Effector CD4-positive, alpha-beta T cell (primary cell): Measurements from ENCODE around the gene CAB39.
A peak's percentile ranks its signal among the peaks of the same experiment; 100 is the strongest.

ENCODE experiments used
- DNase-seq: peaks from one replicate; pipeline ENCODE4 v3.0.0-alpha.2; 2020
- total RNA-seq: gene quantifications from one replicate; lab custom pipeline; 2026; lab: John Stamatoyannopoulos, UW

Gene CAB39
- total RNA-seq, result 168 reads per million, percentile 90 among the genes with 10 or more reads in this experiment

DNA sequence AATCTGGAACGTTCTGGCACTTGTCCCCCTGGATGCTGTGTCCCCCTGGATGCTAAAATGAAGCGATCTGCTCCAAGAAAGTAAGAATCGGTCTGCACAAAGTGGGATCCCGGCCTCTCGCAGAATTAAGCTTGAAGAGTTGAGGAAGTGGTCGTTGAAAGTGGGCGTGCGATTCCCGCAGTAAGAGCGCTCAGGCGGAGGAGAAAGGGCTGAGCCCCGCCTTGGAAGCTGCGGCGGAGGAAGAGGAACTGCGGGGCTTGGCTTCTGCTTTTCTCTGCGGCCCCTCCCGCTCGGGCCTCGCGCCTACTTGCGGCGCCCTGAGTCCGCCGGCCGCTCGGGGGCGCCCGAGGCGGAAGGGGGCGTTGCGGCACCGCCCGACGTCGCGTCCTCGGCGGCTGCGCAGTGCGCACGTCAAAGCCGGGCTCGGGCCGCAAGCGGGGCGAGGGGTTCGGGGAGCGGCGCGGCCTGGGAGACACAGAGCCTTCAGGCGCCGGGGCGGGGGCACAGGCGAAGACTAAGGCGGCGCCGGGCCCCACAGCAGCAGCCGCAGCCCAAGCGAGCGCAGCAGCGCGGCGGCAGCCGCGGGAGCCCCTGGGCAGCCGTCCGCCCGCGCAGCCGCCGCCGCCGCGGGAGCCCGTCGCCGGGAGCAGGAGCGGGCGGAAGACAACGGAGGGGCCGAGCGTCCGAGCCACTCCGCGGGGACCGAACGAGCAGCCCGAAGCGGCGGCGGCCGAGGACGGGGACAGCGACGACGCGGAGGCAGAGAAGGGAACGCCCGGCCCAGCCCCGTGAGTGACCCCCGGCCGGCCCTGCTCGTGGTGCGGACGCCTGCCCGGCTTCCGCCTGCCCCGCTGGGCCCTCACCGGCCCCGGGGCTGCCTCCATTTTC, at the start of gene CAB39:
Gene CAB39, plus strand, starts transcription at position 400 of the 888 bp plus-strand sequence. CDS start 47,160 bp downstream, outside the sequence.
- DNase-seq, result peak; percentile 81

- no peak for DNase-seq
Observed at GRCh38 chr2:230664128-230664527, 48.5 kb upstream of the CAB39 start.

DNA sequence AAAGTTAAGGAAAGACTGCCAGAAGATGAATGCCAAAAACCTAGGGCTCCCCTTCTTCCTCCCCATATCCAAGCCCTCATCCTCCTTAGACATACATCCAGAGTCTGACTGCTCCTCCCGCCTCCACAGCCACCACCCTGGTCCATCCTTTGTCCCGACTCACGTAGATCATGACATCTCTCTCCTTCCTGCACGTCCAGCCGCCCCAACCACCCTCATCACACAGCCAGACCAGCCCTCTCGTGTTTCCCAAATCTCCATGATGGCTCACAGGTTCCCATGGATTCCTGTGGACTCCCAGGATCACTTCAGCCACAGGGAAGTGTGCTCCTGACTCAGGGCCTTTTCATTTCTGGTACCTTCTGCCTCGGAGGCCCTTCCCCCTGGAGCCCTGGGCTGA, 47.8 kb upstream of the CAB39 start:
- no peak for DNase-seq

- no peak for DNase-seq
Observed at GRCh38 chr2:230665263-230665691, 47.4 kb upstream of the CAB39 start.

DNA sequence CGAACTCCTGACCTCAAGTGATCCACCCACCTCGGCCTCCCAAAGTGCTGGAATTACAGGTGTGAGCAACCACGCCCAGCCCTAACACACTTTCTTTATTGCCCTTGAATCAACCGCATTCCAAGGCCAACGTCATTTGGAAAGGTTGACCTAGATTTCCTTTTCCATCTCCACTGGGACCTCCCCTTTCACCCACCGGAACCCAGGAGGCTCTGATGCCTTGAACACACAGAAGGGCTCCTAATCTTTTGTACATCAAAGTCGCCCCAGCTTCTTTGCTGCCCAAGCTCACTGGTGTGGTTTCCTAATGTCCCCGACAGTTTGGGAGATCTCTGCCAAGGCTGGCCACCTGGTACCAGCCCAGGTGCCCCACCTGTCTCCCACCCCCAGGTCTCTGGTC, 46.2 kb upstream of the CAB39 start:
- no peak for DNase-seq

DNA sequence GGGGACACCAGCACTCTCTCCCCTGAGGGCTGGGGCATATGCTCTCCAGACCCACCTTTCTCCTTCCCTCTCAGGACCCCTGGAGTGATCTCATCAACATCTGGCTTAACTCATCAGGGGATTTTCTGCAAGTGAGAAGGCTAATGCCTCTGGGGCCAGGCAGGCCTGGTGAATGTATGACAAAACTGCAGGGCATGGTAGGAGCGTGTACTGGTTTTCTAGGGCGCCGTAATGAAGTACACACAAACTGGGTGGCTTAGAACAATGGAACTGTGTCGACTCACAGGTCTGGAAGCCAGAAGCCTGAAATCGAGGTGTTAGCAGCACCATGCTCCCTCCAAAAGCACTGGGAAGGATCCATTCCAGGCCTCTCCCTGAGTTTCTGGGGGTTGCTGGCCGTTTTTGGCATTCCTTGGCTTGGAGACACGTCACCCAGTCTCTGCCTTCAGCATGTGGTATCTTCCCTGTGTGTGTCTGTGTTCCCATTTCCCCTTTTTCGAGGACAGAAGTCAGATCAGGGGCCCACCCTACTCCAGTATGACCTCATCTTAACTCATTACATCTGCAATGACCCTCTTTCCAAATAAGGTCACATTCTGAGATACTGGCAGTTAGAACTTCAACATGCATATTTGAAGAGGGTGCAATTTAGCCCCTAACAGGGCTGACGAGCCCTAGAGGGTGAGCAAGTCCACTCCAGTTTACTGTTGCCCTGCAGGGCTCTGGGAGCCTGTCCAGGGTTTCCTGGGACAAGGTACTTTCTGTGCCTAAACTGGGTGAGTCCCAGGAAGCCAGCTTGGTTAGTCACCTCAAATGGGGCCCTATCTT, 45.5 kb upstream of the CAB39 start:
- no peak for DNase-seq

- DNase-seq, result no peak
Observed at GRCh38 chr2:230668184-230668938, 44.3 kb upstream of the CAB39 start.

DNA sequence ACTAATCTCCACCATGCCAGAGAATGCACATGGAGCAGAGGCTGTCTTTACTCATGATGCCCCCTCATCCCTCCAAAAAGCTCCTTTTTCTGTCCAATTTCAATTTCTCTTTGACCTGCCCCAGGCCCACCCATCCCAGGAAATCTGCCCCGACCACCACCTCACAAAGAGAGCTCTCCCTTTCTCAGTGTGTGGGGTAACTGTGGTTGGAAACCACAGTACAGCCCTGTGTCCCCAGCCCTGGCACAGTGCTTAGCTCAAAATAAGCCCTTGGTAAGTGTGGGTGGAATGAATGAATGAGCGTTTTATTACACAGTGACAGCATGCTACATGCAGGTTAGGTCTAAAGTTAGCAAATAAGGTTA, 43.7 kb upstream of the CAB39 start:
- no peak for DNase-seq

GRCh38 chr2:230669386-230669950, 43.2 kb upstream of the CAB39 start:
- DNase-seq, result no peak

DNA sequence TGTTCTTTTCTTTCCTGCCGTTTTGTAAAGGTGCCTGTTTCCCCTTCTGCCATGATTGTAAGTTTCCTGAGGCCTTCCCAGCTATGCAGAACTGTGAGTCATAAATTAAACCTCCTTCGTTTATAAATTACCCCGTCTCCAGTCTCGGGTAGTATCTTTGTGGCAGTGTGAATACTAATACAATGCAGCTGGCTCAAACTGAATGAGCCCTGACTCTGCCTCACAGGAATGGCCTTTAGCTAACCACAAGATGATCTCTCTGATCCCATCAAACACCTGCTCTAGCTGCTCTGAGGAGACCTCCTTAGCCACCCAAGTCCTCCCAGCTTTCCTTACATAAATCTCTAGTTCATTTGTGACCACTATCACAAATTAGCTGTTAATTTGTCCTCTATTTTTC, 41.5 kb upstream of the CAB39 start:
- DNase-seq, result no peak

DNA sequence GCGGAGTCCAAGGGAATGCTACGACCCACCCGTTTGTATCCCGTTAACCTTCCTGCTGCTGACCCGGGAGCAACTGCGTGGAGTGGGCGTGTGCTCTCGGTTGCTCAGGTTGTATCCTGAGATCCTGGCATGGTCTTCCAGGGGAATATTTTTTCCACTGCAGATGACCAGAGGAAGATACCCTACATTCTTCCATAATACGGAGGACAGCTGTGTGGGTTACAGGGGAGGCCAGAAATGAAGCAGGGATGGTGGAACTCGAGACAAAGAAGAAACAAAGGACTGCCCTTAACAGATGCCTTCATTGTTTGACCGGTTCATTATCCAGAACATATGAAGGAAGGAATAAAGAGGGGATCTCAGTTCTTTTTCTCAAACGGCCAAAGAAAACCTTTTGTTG, 39.8 kb upstream of the CAB39 start:
- DNase-seq, result no peak

DNA sequence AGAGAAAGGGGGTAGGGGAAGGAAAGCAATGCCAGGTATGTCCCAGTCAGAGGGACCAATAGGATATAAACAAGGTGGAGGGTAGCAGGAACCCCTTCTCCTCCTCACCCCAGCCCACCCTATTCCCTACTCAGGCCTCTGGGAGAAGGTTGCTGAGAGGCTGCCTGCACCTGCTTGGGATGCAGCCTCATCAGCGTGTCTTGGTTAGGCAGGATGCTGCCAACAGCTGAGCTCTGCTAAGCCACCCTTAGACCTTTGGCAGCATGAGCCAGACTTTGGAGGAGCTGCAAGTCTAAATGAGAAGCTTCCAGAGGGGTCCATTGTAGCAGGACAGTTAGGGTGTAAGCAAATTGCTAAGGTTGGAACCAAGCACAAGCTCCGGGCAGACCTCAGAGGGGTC, 38.2 kb upstream of the CAB39 start:
- no peak for DNase-seq

DNA sequence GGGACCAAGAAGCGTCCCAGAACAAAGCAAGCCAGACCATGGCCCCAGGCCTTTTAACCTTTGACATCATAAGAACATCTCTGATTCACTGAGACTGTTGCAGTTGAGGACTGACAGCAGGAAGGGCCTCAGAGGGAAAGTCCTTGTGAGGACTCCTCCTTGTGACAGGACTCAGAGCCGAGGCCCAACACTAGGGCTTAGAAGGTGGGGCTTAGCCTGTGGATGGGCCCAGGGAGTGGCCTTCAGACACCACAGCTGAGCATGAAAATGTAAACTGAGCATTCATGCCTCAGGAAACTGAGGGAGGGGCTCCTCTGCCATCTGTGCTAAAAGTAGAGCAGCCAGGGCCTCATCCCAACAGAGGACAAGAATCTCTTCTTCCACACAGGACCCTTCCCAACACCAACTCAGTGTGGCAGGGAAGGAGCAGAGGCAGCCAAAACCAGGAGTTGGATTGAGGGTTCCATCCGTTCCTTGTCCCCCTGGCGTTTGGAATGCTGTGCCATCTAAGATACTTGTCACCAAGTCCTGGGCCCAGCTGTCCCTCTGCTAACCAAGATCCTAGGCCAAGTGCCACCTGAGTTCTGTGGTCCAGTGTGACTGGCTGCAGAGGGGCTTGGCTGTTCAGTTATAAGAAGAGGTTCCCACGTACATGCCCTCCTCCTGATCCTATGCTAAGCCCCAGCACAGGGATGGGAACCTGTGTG, 37.5 kb upstream of the CAB39 start:
- no peak for DNase-seq

DNA sequence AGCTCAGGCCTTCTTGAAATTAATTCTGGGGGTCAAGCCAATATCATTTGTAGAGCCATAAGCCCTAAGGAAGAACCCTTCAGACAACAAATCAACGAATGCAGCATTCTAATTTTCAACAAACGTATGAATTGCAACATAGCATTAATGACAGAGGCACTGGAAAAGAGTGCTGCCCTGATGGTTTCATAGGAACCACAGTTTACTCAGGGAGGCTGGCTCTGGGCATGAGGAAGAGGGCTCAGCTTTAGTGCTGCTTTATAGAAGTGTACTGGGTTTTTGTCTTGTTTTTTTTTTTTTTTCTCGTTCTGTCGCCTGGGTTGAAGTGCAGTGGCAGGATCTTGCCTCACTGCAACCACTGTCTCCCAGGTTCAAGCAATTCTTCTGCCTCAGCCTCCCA, 36.1 kb upstream of the CAB39 start:
- no peak for DNase-seq

GRCh38 chr2:230677201-230677946, 35.3 kb upstream of the CAB39 start:
- DNase-seq, result no peak

- DNase-seq, result no peak
Observed at GRCh38 chr2:230678018-230678417, 34.6 kb upstream of the CAB39 start.

GRCh38 chr2:230678451-230678850, 34.2 kb upstream of the CAB39 start:
- no peak for DNase-seq

GRCh38 chr2:230680463-230681170, 32.0 kb upstream of the CAB39 start:
- DNase-seq, result no peak

DNA sequence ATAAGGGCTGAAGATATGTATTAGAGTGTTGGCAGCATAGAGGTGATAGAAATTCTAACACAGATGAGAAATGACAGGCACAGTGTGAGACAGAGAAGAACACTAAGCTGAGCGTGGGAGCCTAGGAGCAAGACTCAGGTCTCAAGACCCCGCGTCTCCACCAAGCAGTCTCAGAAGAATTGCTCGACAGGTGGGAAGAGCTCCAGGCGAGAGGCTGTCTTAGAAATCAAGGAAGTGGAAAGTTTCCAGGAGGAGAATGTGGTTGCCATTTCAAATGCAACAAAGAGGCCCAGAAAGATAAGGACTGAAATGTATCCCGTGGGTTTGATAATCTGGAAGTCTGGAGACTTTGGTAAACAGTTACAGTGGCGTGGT, 31.5 kb upstream of the CAB39 start:
- DNase-seq, result no peak

- no peak for DNase-seq
Observed at GRCh38 chr2:230682546-230682945, 30.1 kb upstream of the CAB39 start.
